ENCODE results near the gene ARG2.

ARG2 gene

DNA sequence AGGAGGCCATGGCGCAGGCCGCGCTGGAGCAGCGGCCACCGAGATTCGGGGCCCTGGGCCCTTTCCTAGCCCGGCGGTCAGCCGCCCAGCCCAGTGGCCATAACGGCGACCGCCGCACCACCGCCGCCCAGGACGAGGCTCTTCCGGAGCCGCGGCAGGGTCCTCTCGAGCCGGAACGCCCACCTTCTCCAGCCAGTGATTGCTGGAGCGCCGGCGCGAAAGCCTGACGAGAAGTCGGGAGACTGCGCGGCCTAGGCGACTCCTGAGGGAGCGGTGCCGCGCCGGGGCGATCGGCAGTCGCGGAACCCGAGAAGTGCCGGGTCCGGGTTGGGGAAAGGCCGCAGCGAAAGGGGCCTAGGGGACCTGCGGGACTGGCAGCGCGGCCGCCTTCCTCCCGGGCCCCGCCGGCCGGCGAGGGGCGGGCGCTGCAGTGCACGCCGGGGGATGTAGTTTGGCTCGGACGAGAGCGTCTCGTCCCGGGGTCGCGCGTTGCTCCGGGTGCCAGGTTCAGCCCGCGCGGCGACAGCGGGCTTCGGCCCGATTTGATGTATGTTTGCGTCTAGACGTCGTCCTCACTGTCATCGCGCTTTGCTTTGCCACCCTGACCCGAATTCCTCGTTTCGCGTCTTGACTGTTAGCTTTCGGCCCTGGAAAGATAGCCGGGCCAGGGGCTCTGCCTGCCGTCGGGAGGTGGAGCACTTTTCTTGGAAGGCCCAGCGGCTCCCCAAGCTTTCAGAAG, 54.9 kb downstream of the ARG2 start, which contains the start of gene VTI1B:
VTI1B (minus strand) TSS at position 153 of the 739 bp plus-strand sequence; CDS start at position 10, 143 bp downstream.
- in situ Hi-C loops (cut with MboI; ENCODE audit: low sequenced_read_pairs): no loop called here

DNA sequence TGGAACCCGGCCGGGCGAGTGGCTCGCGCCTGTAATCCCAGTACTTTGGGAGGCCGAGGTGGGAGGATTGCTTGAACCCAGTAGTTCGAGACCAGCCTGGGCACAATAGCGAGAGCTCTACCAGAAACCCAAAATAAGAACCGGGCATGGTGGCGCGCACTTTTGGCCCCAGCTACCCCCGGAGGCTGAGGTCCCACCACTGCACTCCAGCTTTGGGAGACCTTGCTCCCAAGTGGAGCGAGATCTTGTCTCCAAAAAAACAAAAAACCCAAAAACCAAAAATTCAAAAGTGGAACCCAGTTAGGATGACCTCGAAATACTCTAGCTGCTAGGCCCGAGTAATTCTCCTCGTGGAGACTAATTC, 55.5 kb downstream of the ARG2 start:
- in situ Hi-C loops (cut with MboI; ENCODE audit: low sequenced_read_pairs): no loop called here

DNA sequence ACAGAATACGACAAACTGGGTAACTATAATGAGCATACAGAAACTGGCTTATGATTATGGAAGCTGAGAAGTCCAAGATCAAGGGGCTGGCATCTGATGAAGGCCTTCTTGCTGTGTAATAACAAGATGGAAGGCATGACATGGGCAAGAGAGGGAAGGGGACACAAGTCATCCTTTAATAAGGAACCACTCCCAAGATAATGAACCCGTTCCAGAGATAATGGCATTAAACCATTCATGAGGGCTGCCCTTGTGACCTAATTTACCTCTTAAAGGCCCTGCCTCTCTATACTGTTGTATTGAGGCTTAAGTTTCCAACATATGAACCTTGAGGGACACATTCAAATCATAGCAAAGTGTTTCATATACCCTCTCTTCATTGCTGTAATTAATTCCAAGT, 59.3 kb downstream of the ARG2 start:
- in situ Hi-C loops (cut with MboI; ENCODE audit: low sequenced_read_pairs): no loop called here

DNA sequence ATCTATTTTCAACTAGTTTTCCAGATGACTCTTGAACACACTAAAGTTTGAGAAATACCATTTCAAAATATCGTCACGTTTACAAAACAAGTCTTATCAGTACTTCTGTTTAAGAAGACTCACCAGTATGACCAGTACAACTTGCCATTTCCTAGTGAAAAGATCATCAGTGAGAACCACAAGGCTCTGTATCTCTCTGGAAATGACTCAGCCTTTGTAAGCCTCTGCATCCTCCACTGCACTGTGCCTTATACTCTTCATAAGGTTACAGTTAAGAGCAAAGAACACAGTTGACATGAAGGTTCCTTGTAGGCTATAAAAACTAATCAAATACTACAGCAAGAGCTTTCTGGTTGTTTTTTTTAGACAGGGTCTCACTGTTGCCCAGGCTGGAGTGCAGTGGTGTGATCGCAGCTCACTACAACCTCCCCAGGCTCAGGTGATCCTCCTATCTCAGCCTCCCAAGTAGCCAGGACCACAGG, 60.4 kb downstream of the ARG2 start:
- in situ Hi-C loops (cut with MboI; ENCODE audit: low sequenced_read_pairs): no loop called here

DNA sequence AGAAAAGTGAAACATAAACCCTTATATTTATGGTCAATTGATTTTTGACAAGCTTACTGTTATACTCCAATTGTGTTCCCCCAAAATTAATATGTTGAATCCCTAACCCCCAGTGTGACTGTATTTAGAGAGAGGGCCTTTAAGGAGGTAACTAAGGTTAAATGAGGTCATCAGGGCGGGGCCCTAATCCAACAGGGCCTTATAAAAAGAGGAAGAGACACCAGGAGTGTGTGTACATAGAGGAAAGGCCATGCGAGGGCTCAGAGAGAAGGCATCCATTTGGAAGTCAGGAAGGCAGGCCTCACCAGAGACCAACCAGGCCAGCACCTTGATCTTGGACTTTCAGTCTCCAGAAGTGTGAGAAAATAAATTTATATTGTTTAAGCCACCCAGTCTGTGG, 61.2 kb downstream of the ARG2 start:
- in situ Hi-C loops (cut with MboI; ENCODE audit: low sequenced_read_pairs): no loop called here

DNA sequence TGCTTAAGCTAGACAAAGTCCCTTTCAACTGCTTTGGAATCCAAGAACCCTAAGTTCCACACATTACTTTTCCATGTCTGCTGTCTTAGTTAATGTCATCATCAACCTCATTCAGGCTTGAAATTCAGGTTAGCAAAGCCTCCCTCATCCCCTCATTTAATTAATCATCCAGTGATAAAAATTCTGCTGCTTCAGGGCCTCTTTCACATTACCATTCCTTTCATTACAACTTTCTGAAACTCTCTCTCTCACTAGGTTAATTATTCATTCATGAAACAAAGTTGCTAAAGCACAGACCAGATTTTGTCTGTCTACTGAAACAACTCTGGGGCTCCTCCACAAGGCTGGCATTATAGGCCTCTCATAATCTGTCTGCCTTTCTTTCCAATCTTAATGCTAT, 64.1 kb downstream of the ARG2 start:
- in situ Hi-C loops (cut with MboI; ENCODE audit: low sequenced_read_pairs): no loop called here

DNA sequence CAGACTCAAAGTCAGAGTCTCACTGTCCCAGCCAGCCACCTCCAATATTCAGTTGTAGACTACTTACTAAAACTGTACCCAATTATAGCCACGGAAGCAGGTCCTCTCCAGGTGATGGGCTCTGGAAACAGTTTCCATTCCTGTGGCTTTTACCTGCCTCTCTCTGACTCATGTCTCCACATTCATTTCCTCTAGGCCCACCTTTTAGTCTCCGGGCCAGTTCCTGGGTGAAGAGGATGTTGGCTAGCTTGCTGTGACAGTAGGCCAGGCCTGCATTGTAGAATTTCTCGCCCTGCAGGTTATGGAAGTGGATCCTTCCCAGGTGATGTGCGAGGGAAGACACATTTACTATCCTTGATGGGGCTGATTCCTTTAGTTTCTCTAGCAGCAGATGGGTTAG, 70.3 kb downstream of the ARG2 start:
- in situ Hi-C loops (cut with MboI; ENCODE audit: low sequenced_read_pairs): no loop called here

DNA sequence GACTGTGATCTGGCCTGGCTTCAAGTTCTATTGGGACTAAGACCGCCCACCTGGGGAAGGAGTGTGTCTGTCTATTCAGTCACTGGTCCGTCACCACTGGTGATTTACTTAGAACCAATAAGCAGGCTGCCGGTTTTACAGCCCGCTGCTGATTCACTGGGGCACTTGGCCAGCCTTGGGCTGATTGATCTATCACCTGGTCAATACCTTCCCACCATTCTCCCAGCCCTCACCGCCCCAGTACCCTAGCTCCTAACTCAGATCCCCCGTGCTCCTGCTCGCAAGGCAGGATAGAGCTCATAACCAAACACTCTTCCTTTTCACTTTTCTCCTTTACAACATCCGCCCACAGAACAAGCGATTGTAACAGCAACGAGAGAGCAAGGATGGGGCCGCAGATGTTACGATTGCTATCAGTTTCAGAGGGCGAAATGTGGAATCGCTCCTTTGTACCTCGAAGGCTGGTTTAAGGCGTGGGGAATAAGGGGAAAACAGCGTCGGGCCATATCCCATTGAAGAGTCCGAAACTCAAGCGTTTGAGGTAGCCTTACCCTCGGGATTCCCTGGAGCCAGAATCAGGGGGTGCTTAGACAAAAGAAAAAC, 75.2 kb downstream of the ARG2 start:
- in situ Hi-C loops (cut with MboI; ENCODE audit: low sequenced_read_pairs): no loop called here

DNA sequence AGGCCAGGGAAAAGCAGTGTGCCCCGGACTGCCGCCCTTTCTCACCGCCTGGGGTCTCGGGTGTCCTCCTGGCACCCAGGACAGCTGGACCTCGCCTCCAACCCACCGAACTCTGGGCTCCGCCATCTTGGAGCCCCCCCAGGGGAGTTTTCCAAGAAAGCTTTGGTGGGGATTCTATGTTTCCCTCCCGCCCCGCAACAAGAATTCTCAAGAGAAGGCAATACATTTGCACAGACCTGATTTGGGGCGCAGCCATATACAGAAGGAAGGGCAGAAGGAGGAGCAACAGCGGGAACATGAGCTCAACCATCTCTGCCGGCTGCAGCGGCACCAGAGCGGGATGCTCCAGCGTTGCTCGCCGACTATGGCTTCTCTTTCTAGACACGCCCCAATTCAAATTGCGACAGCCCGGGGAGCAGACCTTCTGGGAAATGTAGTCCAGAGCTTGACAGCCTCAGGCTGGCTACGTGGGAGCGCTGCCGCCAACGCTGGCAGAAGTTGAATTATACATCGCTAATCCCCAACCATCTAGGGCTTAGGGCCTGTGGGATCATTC, 75.8 kb downstream of the ARG2 start, which contains the start of gene RDH11:
RDH11 (minus strand) TSS at position 371 of the 556 bp plus-strand sequence; CDS start at position 310, 61 bp downstream.
- in situ Hi-C loops (cut with MboI; ENCODE audit: low sequenced_read_pairs): no loop called here

DNA sequence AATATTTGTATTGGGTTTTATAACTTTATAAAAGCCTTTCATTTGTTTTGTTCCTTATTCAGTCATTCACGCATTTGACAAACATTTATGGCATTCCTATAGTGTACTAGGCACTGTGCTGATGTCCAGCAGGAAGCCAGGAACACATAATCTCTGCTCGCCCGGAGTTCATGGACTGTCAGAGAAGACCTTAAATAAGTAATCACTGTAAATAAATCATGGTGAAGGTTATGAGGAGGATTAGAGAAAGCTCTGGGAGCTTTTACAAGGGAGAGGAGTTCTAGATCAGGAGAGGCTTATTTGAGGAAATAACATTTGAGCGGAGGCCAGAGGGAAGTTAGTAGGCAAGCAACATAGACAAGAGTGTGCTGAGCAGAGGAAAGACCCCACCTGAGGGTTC, 77.3 kb downstream of the ARG2 start:
- in situ Hi-C loops (cut with MboI; ENCODE audit: low sequenced_read_pairs): no loop called here

DNA sequence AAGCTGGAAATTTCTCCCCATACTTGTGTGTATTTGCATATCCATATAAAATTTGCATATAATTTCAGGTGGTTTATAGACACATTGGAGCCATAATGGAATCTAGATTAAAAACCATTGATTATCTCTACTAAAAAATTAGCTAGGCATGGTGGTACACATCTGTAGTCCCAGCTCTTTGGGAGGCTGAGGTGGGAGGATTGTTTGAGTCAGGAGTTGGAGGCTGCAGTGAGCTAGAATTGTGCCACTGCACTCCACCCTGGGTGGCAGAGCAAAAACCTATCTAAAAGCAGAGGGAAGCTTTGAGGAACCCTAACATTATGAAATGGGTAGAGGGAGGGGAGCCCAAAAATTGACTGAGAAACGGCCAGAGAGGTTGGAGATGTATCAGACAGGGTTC, 78.5 kb downstream of the ARG2 start:
- in situ Hi-C loops (cut with MboI; ENCODE audit: low sequenced_read_pairs): no loop called here

All from HL-60/S4 treated with phorbol 12-myristate 13-acetate at 8.2 ng/mL for 4 days and 3 days (cell line).